ENCODE measurements around the gene EBF3. TPM values are rescaled to one million over a fixed set of nuclear protein-coding genes. Genes with fewer than 3 reads are reported as not detected.

The EBF3 gene
- total and polyA plus RNA-seq, 2 donors (not counting 3 experiments of a cell fraction or from before 2014, with no cell fraction given) = 0.92 to 2.7 TPM

DNA sequence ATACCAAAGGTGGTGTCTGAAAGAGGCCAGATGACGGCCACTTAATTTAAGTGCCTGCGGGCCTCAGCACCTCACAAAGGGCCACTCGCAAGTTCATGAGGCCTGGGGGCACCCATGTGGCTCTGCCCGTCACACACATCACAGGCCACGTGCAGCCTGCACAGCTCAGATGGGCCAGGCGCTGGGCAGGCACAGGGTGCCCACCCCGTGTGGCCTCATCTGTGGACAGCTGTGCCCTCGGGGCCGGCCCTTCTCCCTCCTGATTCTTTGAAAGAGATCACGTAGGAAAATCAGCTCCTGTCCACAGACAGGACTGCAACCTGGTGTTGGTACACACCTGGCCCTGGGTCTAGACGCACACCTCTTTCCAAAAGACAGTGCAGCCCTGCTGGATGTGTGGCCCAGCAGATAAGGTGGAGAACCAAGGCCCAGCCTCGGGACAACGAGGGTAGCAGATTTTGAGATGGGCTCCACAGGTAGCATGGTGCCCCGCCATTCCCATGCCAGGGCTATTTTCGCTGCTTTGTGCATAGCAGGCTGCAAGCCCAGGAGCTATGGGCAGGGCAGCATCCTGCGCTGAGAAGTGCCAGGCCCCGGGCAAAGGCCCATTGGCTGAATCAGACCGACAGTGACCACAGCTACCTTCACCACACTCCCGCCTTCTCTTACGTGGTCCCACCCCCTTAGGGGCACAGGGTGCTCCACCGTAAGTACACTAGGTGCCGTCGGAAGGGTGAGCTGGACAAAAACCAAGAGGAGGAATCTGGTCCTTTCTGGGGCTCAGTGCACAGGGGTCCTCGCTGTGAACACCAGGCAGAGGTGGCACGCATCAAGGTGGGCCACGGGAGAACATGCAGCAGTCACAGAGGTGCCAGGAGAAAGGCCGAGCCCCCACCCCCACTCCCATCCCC is 124.5 kb downstream of the EBF3 start:
- no peak overlapping the region for H3K9ac ChIP-seq (replicated peaks; ENCODE audit: extremely low read depth, insufficient read depth, low read length)
- no peaks in the 10 kb centered on the region for H3K9me1 ChIP-seq (replicated peaks; ENCODE audit: control insufficient read depth, extremely low read depth, insufficient read depth, low read length)
- no TSS peak for BruUV-seq (replicated peaks)
- H3K36me3 ChIP-seq (ENCODE audit: control insufficient read depth in 2 of 2, extremely low read depth in 1 of 2, insufficient read depth in 2 of 2, low read length in 2 of 2) = no peaks in the 10 kb centered on the region
- no peak overlapping the region for H3K4me2 ChIP-seq (ENCODE audit: insufficient read depth, low read length)
- TF ChIP-seq GATA2 (IDR thresholded peaks at IDR 0.05; ENCODE audit: insufficient read depth, insufficient read length, low read depth, low read length) (no peak), FOS (IDR thresholded peaks at IDR 0.05; ENCODE audit: borderline replicate concordance, insufficient read depth, low read length) (no peak), MYC (IDR thresholded peaks at IDR 0.05; ENCODE audit: low read depth, low read length) (no peak), EZH2 (IDR thresholded peaks at IDR 0.05; ENCODE audit: borderline replicate concordance, low read depth, low read length, severe bottlenecking) (no peak), JUN (IDR thresholded peaks at IDR 0.05; ENCODE audit: borderline replicate concordance, insufficient read depth, insufficient read length, low read depth) (no peak), POLR2AphosphoS5 (IDR thresholded peaks at IDR 0.05; ENCODE audit: insufficient read depth, low read depth, low read length) (no peak), POLR2A (IDR thresholded peaks at IDR 0.05; ENCODE audit: low read depth, low read length) (no peak)
- TF ChIP-seq, protein P1, sequence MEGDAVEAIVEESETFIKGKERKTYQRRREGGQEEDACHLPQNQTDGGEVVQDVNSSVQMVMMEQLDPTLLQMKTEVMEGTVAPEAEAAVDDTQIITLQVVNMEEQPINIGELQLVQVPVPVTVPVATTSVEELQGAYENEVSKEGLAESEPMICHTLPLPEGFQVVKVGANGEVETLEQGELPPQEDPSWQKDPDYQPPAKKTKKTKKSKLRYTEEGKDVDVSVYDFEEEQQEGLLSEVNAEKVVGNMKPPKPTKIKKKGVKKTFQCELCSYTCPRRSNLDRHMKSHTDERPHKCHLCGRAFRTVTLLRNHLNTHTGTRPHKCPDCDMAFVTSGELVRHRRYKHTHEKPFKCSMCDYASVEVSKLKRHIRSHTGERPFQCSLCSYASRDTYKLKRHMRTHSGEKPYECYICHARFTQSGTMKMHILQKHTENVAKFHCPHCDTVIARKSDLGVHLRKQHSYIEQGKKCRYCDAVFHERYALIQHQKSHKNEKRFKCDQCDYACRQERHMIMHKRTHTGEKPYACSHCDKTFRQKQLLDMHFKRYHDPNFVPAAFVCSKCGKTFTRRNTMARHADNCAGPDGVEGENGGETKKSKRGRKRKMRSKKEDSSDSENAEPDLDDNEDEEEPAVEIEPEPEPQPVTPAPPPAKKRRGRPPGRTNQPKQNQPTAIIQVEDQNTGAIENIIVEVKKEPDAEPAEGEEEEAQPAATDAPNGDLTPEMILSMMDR (IDR thresholded peaks at IDR 0.05; ENCODE audit: extremely low read depth in 1 of 2, insufficient read depth in 1 of 2, low read depth in 1 of 2, low read length in 2 of 2) = no peak
- TF ChIP-seq, protein P2, sequence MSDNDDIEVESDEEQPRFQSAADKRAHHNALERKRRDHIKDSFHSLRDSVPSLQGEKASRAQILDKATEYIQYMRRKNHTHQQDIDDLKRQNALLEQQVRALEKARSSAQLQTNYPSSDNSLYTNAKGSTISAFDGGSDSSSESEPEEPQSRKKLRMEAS (IDR thresholded peaks at IDR 0.05; ENCODE audit: insufficient read depth, insufficient read length) = no peak
- intact Hi-C loops (cut with micrococcal nuclease) (no loop called here), dilution Hi-C loops (cut with MboI; ENCODE audit: extremely low pct_ligation_motif_present, low sequenced_read_pairs) (no loop called here)
- FAIRE-seq (no peak), DNase-seq (ENCODE audit: low read depth, low spot score) (no peak)
- no peaks in the 10 kb centered on the region for H3K4me1 ChIP-seq (ENCODE audit: control insufficient read depth, extremely low read depth, insufficient read depth, low read length)
- H3K4me3 ChIP-seq (replicated peaks in 1 of 3; ENCODE audit: insufficient read depth in 1 of 3, low read depth in 1 of 3, low read length in 3 of 3) = no peak overlapping the region
- CTCF ChIA-PET = no interaction called here
- H4K20me1 ChIP-seq (replicated peaks; ENCODE audit: control insufficient read depth, extremely low read depth, insufficient read depth, low read length) = no peaks in the 10 kb centered on the region
- H3K27me3 ChIP-seq (ENCODE audit: control insufficient read depth in 2 of 2, insufficient read depth in 2 of 2, low read length in 2 of 2) = no peaks in the 10 kb centered on the region
- H3K79me2 ChIP-seq (ENCODE audit: control insufficient read depth, insufficient read depth, low read length) = no peaks in the 10 kb centered on the region
- no peak overlapping the region for H2AFZ ChIP-seq (ENCODE audit: low read depth, low read length)
- H3K27ac ChIP-seq (ENCODE audit: insufficient read depth, low read depth, low read length) = no peak overlapping the region
- peaks cover 2% of the 10 kb centered on the region for H3K9me3 ChIP-seq (replicated peaks; ENCODE audit: control insufficient read depth, insufficient read depth, low read length)
- POLR2A ChIA-PET = no interaction called here
